NCI-H82 (cell line): ENCODE results near the gene TM4SF18.
A peak's percentile ranks its signal among the peaks of the same experiment; 100 is the strongest.
"Not testable (repeated sequence)": the region's sequence is repeated elsewhere in the genome, so short reads cannot be mapped to it uniquely, and the experiment has no call there.

ENCODE experiments used
- DNase-seq: peaks from one replicate; lab custom pipeline; 2025; lab: John Stamatoyannopoulos, UW

Gene TM4SF18

DNA sequence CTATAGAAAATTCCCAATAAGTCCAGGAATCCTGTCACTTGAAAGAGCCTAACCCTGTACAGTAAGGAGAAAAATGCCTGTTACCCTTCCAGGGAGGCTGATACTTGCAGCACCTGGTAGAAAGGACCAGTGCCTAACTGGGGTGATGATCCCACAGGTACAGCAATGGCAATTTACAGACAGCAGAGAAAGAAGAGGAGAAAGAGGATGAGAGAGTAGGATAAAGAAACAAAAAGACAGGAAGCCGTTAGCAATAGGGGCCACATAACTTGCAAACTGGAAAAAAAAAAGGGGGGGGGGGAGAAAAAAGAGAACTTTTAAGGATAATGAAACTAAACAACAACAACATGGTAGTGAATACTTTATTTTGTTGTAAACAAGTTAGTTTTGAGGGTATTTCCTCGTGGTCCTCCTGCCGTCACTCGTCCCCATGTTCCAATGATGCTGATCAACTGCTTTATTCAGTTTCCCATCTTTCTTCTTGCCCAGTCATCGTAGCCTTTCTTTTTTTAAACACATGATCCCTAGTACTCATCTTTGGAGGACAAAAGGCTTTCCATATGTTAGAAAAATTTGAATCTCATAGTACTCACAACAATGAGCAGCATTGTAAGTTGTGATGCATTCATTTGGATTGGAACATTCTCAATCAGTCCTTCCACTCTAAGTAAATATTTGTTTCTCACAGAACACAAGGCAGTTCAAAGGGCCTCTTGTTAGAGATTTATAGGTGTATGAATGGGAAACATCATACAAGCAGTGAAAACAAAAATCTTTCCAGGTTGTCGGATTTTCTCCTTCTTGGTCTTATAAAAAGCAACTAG, 35.5 kb upstream of the TM4SF18 start:
- DNase-seq, result no peak

DNA sequence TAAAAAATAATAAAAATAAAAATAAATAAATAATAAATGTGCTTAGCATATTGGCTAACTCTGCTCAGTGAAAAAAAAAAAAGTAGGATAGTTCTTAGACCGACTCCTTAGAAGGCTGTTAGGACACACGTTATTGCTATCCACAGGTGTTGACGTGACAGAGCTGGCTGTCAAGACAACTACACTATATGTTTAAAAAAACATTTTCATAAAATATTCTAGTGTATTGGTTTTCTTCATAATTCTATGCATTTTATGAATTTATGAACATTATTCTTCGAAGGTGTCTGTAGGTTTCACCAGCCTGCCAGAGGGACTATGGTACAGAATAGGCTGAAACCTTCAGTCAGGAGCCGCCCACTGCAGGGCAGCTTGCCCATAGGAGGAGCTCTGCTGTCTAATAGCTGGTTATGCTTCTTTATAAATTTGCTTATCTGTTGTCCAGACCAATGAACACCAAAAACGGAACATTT, 34.8 kb upstream of the TM4SF18 start:
- no peak for DNase-seq

DNA sequence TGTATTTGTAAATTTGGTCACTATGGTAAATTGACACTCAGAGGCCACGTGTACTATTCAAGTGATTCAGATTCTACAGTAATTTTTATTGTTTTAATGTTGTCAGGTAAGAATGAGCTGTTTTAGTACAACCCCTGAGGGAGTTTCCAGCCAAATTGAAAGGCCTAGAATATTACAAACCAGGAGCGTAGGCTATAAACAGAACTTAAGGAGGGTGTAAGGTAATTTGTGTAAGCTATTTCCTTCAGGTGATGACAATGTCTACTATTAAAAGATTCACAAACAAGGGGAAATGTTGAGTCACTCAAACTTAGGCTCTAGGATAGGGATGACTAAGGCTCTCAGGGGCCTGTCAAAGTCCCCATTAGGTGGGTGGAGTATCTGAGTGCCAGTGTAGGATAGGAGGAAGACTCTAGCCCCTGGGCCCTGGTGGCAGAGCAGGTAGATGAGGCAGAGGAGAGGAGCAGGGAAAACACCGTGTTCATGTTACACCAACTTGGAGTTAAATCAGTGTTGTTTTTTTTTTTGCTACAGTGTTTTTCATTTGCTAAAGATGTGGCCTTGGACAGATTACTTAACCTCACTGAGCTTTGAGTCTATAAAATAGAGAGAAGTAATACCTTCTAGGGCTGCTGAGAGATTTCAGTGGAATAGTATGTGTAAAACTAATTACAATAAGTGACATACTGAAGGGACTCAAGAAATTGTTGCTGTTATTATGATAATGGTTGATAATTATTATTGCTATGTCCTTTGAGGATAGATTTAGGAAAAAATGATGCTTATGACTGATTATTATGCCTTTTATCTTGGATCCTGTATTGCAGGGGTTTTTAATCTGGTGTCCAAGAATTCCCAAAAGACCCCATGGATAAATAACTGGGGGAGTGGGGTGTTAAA, 33.8 kb upstream of the TM4SF18 start:
- no peak for DNase-seq

DNA sequence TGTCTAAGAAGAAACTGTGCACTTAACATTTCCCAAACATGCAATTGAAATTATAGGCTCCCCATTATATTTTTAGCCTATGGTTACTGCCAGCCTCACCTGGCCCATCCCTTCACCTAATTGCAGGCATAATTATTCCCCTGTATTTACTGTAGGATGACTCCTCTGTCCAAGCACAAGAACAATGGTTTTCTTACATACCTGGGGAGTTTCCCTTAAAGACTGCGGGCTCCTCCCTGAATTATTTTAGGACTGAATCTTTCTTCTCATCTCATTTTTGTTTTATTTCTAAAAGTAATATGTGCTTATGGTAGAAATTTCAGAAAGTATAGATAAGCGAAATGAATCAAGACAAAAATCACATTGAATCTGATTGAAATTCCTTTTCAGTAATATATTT, 32.6 kb upstream of the TM4SF18 start:
- DNase-seq, result no peak

DNA sequence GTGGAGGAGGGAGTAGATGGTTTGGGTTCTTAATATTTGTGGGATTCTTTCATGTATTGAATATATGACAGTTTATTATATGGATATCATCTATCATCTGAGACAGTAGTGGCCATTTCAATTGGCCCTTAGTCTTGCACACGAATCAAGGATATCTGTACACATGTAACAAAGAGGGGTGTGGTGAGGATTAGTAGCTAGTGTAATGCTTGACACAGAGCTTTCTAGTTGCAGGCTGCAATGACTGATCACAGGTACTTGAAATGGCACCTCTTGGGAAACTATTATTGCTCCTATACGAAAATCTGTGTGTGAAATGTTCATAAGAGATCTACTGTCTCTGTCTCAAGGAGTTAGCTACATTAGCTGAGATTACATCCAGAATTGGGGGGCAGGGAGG, 31.2 kb upstream of the TM4SF18 start:
- DNase-seq, result no peak

DNA sequence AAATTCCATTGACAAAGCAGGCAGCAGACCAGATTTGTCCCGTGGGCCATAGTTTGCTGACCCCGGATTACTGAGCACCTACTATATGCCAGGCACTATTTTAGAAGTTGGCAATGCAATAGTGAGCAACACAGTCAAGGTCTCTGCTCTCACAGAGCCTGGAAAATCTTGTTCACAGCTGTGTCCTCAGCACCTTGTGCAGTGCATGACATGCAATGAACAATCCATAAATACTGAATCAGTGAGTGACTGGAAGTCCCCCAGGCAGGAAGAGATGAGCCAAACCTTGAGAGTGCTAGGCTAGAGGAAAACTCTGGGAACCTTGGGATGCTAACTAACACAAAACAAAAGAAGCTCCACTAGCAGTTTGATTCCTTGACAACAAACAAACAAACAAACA, 29.6 kb upstream of the TM4SF18 start:
- no peak for DNase-seq

DNA sequence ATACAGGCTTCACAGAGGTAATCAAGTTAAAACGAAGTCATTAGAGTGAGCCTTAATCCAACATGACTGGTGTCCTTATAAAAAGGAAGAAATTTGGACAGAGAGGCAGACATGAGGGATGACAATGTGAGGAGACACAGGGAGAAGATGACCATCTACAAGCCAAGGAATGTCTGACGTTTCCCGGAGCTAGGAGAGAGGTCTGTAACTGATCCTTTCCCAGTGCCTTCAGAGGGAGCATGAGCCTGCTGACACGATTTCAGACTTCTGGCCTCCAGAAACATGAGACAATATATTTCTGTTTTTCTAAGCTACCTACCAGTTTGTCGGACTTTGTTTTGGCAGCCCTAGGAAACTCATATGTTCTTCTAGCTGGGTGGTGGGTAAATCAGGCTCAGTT, 28.9 kb upstream of the TM4SF18 start:
- DNase-seq, result no peak

DNA sequence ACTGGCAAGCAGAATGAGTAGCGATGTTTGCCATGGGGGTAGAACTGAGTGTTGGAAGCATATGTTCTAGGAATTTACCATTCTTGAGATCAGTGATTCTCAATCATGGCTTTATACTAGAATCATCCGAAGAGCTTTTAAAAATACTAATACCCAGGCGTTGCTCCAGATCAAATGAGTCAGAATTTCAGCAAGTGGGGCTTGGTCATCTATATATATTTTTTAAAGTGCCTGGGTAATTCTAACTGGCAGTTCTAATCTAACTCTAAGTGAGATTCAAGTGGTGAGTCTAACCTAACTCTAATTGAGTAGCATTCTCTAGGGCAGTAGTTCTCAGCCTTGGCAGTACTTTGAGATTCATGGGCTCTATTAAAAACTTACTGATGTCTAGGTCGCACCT, 23.2 kb upstream of the TM4SF18 start:
- DNase-seq, result no peak

DNA sequence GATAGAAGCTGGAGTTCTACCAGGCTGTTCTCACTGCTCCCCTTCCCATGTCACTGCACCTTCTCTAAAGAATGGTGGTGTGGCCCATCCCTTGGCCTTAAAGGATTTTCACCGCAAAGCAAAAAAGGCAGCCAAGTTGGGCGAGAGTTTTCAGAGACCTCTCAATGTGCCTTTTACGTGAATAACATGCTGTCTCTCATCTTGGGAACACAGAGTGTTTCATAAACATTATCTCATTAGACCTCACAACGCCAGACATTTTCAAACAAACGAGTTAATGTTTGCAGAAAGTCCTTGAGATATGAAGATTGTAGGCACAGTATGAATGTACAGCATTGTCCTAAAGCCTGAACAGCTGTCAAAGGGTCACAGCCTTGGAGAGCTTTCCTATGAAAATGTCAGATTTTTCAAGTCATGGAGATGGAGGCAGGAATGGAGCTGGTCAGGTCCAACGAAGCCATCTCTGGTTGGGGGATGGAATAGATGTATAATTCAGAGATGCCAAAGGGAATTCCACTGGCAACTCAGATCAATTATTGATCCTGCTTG, 22.7 kb upstream of the TM4SF18 start:
- DNase-seq, result no peak

DNA sequence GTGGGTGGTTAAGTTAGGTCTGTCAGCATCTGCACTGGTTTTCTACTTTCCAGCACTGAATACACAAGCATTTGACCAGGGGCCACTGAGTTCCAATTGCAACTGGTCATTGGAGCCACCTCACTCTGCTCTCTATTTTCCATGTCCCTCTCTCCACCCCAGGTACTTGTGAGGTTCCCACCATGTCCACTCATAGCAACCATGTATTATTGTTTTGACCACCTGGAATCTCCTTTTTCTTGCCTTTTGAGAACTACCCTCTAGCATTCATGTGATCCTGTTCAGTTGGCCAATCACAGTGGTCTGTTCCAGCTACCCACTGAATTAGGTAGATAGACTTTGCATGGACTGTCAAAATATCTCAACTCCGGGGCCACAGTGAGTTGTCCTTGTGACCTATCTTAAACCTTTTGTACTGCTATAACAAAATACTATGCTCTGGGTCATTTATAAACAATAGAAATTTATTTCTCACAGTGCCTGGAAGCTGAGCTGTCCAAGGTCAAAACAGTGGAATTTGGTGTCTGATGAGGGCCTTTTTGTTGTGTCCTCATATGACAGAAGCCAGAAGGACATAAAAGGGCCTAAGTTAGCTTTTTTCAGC, 20.2 kb upstream of the TM4SF18 start:
- DNase-seq, result no peak

DNA sequence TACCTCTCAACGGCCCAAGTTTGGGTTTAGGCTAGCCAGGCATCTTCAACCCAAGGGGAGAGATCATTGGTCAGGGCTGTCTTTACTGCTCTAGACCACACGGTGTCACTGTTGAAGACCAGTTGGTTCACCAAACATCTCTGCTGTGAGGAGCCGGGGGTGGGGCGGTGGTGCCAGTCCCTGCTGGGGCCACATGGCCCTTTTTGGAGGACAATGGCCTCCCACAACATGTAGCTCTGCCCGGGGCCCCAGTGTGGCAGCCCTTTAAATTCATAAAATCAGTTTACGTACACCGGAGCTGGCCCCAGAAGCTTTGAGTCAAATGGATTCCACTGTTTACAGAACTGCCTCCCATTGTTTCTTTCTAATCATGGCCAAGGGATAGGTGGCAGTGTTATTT, 19.1 kb upstream of the TM4SF18 start:
- DNase-seq, result peak; percentile 83

DNA sequence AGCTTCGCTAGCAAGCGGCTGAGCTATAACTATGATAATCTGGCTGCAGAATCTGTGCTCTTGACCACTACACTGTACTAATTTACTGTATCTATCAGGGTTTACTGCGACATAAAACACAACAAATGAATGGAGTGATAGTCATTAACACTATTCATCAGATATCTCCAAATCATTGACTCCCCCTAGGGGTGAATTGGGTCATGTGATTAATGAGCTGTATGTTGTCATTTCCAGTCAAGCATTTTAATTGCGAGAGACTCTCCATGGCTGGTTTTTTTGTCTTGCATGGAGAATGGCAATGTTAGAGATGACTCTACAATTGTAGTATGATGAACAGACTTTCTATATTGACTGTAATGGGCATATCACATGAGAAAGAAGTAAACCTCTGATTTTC, 10.5 kb upstream of the TM4SF18 start:
- DNase-seq, result peak; percentile 51

DNA sequence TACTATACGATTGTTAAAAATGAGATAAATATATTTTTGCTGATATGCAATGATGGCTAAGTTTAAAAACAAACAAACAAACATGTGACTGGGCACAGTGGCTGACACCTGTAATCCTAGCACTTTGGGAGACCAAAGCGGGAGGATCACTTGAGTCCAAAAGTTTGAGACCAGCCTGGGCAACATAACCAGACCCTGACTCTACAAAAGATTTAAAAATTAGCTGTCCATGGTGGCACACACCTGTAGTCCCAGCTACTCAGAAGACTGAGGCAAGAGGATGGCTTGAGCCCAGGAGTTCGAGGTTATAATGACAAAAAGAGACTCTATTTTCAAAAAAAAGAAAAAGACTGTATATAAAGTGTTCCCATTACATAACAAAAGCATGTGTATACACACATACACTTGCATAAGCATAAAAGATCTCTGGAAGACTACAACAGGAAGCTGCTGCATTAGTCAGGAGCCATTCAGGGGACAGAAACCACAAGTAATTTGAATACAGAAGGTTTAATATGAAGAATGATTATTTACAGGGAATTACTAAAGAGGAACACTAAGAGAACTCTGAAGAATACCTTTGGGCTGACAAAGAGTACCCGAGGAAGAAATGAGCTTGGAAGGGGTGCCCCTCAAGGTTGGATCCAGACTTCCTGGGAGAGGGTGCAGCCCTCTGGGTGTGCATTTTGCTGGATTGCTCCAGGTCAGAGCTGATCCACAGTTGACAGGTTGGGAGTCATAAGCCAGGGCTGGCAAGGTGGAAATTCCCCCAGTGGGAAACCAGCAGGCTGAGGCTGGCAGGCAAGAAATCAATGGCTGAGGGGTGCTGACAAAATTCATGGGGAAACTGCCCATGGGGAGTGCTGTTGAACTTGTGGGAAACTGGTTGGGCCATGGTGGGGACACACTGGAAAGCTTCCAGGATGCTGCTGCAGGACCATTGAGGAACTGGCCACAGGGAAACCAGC, 9.3 kb upstream of the TM4SF18 start:
- DNase-seq, result no peak

DNA sequence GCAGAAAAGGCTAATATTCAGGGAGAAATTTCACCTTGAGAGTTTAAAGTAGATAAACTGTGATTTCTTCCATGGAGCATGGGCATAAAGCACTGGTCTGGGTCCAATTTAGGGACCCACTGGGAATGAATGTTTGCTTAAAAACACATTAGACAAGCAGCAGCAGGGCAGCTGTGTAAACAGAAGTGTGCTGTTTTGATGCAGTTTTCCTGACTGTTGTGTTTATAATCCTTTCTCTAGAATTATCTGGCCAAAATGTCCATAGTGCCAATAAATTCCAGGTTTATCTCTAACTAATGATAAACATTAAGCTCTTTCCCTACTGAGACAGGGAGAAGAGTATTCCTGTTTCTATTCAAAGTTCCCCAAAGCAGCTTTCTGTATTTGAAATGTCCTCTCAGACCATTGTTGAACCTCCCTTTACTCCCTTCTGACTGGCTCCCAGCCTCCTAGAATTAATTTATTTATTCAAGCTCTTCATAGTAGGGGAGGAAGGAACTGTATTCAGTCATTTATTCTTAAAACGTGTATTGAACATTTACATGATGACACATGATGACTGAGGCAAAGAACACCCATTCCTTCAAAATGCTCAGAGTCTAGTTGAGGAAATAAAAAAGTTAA, 7.0 kb upstream of the TM4SF18 start:
- DNase-seq, result no peak

DNA sequence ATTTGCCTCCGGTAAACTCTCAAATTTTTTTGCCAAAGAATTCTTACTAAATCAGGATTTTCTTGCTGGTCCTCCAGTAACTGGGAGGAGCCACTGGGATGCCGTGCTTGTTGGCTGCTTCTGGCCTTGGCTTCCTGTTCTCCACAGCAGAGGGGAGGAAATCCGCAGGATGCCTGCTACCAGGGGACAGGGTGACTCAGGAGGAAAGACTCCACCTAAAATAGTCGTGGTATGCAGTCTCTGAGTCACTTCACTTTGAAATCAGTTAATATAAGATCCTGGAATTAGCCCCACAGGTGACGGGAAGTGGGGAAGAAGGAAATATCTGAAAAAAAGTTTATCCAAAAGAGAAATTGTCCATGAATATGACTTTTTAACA, 6.5 kb upstream of the TM4SF18 start:
- no peak for DNase-seq

DNA sequence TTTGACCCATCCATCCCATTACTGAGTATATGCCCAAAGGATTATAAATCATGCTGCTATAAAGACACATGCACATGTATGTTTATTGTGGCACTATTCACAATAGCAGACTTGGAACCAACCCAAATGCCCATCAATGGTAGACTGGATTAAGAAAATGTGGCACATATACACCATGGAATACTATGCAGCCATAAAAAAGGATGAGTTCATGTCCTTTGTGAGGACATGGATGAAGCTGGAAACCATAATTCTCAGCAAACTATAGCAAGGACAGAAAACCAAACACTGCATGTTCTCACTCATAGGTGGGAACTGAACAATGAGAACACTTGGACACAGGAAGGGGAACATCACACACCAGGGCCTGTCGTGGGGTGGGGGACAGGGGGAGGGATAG, 4.0 kb upstream of the TM4SF18 start:
- not testable (repeated sequence) for DNase-seq

DNA sequence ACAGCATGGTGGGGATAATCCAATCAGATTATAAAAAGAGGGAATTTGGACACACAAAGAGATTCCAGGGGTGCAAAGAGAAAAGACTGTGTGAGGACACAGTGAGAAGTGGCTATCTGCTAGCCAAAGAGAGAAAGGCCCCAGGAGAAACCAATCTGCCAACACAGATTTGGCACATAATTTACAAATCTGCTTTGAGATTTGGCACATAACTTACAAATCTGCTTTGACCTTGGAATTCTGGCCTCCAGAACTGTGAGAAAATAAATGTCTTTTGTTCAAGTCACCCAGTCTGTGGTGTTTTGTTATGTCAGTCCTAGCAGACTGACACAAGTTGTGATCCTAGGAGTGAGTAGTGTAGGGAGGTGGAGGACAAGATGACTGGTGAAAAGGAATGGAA, 3.5 kb upstream of the TM4SF18 start:
- no peak for DNase-seq

DNA sequence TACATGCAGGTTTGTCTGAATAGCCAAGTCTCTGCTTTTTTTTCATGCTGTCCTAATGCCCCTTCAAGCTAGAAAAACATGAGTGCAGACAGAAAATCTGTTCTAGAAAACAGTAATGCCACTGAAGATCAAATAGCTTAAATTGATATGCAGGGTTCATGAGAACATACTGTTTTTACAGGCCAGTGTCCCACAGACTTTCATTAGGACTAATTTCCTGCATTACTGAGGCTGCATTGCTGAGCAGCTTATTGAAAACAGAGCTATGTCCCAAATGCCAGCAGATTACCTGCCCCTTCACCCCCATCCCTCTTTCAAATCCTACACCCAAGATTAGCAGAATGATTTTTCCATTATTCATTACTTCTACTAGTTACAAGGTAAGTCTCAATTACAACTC, 665 bp downstream of the TM4SF18 start:
- peak; percentile 7 for DNase-seq

DNA sequence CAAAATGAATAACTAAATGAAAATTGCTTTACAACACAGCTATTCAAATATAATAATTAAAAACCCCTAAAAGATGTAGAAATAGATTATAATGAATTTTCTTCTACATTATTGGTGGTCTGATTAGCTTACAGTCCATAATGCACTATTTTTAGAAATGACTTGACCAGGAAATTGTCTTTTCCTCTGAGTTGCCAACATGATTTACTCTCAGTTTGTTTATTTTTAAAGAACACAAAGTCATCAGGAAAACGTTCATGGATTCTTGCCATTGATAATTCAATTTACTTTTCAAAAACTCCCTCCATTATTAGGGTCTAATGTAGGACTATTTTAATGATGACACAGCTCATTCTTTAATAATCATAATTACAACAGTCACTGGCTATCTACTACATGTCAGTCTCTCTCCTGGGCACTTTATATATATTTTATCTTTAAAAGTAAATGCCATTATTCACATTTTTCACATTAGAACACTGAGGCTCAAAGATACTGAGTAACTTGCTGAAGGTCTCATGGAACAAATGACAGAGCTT, 1.1 kb downstream of the TM4SF18 start:
- DNase-seq, result no peak

DNA sequence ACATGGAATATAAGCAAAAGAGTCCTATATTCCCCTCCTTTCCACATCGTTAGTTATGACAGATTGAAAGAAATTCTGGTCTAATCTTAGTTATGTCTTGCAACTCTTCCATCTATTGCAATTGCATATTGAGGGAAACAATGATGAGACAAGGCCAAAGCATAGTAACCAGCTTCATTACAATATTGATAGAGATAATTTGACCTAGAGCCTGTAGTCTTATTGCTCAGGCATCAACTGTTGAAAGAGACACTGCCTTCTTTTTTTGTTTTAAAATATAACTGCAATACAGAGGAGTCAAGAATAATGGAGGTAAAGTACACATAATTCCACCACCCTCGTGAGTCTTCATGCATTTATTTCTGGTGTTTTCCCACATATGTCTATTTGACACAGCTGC, 2.0 kb downstream of the TM4SF18 start:
- DNase-seq, result no peak
